Measurements from ENCODE around the gene SNX25.
A peak's percentile ranks its signal among the peaks of the same experiment; 100 is the strongest.
"Not testable (repeated sequence)": the region's sequence is repeated elsewhere in the genome, so short reads cannot be mapped to it uniquely, and the experiment has no call there.

SNX25 gene

DNA sequence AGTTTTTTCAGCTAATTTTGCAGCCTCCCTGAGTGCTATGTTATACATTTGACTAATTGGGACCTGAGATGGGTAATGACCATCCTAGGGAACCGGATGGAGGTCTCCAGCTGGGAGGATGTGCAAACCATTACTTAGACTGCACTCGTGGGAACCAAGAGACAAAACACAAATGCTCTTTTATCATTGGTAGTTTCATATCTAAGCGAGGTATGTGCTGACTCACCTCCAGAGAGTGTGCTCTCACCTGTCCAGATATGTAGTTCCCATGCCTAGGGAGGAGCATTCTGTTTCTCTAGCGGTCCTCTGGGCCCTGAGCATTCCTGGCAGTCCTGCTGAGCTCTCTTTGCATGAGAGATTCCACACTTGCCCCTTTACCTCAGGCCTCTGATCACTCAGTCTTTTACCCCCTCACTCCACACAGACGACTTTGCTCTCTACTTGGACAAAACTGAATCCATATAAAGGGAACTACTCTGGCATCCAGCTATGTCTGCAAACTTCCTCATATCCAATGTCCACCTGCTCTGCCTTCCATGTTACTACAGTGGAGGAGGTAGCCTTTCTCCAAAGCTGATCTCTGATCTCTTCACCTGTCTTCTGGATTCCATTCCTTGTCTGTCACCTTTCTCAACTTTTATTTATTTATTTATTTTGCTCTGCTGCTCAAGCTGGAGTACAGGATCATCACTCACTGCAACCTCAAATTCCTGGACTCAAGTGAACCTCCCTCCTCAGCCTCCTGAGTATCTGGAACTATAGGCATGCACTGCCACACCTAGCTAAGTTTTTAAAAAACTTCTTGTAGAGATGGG, 97.9 kb downstream of the SNX25 start:
- DNase-seq (ENCODE audit: low spot score): no peak

GRCh38 chr4:185309770-185310169, 100.4 kb downstream of the SNX25 start:
- no peak for DNase-seq (ENCODE audit: low spot score)

DNA sequence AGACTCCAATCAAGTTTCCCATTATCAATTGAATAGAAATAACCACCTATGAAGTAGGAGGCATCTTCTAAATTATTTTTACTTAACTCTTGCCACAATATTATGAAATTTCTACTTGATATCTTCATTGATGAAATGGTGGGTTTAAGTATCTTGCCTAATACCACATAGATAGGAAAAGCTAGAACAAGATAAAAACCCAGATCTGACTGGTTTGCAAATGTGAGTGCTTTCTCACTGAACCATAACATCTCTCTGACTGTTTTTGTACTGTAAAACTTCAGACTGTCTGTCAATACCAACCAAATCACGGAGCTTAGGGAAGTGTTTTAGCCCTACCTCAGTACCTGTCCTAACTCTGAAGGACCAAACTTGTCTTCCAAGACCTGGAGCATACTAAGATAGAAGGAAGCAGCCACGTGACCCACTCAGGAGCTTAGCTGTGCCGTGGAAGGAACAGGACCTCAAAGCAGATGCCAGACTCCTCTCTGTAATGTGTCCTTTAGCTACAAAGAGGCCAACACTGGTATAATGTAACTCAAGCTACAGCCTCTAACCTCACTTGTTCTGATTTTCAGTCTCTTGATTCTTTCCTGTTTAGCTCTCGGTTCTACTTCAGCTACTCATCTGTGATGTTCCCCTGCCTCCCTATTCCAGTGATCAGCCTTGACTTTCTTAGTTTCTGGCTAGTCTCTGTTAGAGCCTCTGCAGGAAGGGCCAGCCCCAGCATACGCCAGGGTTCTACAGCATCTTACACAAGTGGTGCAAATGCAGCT, 101.9 kb downstream of the SNX25 start:
- DNase-seq (ENCODE audit: low spot score): no peak

DNA sequence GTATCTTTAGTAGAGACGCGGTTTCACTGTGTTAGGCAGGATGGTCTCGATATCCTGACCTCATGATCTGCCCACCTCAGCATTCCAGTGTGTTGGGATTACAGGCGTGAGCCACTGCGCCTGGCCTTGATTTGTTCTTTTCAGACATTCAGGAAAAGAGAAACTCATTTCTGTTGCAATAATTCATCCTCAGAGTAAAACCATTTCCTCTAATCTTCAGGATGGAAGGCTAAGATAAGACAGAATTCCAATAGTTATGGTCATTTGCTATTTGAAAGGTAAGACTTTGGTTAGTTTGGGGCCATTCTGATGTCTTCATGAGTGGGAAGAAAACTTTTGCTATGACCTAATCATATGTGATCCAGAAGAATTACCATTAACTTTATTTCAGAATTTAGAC, 103.3 kb downstream of the SNX25 start:
- no peak for DNase-seq (ENCODE audit: low spot score)

GRCh38 chr4:185317462-185317861, 108.1 kb downstream of the SNX25 start:
- DNase-seq (ENCODE audit: low spot score): not testable (repeated sequence)

DNA sequence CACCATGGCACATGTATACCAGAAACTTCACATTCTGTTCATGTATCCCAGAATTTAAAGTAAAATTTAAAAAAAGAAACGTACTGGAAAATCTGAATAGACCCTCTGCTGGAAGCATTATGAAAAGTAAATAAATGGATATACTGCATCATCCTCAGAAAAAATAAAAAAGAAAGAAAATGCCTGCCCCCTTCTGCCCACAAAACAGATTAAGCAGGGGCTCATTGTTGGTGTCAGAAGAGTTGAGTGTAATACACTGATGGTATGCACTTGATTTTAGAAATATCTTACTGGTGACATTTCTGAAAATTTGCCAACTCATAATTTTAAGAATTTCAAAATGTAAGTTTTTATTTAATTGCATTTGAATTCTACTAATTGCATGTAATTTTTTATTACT, 108.5 kb downstream of the SNX25 start:
- no peak for DNase-seq (ENCODE audit: low spot score)

DNA sequence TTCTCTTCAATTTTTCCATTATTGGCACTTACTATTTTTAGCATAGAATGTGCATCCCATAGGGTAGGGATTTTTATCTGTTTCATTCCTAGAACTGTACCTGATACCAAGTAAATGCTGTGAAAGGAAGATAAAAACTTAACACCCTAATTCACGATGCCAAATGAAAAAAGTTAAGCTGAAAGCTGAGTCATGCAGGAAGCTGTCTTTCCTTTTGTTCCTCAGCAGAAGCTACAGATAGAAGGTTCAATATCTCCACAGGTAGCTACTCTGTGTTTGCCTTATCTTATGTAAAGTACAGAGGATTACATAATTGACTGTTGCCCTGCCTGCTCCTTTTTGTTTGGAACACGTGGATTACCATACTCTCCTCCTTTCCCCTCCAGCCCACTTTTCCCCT, 109.3 kb downstream of the SNX25 start:
- DNase-seq (ENCODE audit: low spot score): no peak

- no peak for DNase-seq (ENCODE audit: low spot score)
These were observed 113.4 kb downstream of the SNX25 start for GRCh38 chr4:185322803-185323202.

DNA sequence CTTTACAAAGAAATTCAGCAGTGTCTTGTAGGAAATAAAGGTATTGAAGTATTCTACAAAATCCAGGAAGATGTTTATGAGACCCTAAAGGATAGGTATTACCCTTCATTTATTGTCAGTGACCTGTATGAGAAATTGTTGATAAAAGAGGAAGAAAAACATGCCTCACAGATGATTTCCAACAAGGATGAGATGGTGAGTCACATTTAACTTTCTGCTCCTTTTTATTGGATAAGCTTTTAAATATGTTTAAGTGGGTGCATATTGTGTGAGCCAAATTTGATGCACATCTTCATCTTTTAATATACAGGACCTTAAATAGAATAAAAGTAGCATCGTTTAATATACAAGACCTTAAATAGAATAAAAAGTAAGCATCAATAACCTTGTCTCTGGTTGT, 114.2 kb downstream of the SNX25 start:
- DNase-seq (ENCODE audit: low spot score): no peak

DNA sequence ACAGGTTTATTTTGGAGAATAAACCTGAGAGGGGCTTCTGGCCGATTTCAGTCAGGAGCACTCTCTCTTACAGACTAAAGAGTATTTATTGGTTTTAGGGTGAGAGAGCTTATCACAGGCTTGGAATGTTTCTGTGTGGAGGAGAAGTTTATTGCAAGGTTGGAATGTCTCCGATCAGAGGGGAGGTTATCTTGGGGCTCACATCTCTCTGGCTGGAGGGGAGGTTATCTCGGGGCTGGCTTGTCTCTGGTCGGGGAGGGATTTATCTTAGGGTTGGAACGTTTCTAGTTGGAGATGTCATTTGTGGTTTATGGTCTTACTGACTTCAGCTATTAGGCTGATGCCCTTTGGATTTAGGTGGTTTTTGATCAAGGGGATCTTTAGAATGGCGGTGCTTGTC, 115.0 kb downstream of the SNX25 start:
- DNase-seq (ENCODE audit: low spot score): not testable (repeated sequence)

- not testable (repeated sequence) for DNase-seq (ENCODE audit: low spot score)
These were observed 116.3 kb downstream of the SNX25 start for GRCh38 chr4:185325721-185326120.

GRCh38 chr4:185328586-185328985, 119.2 kb downstream of the SNX25 start:
- DNase-seq (ENCODE audit: low spot score): no peak

DNA sequence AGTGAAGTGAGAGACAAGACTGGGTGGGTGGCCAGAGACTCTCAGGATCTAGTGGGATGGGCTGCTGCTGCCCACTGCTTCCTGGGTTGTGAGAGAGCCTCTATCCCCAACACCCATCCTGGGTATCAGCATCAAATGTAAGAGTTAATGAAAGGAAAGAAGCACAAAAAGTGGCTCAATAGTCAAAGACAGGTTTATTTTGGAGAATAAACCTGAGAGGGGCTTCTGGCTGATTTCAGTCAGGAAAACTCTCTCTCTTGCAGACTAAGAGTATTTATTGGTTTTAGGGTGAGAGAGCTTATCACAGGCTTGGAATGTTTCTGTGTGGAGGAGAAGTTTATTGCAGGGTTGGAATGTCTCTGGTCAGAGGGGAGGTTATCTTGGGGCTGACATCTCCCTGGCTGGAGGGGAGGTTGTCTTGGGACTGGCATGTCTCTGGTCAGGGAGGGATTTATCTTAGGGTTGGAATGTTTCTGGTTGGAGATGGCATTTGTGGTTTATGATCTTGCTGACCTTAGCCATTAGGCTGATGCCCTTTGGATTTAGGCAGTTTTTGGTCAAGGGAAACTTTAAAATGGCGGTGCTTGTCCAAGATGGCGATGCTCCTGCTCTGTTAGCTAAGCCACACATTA, 120.6 kb downstream of the SNX25 start:
- not testable (repeated sequence) for DNase-seq (ENCODE audit: low spot score)

GRCh38 chr4:185332575-185333464, 123.4 kb downstream of the SNX25 start:
- DNase-seq (ENCODE audit: low spot score): no peak

GRCh38 chr4:185334326-185334725, 124.9 kb downstream of the SNX25 start:
- no peak for DNase-seq (ENCODE audit: low spot score)

DNA sequence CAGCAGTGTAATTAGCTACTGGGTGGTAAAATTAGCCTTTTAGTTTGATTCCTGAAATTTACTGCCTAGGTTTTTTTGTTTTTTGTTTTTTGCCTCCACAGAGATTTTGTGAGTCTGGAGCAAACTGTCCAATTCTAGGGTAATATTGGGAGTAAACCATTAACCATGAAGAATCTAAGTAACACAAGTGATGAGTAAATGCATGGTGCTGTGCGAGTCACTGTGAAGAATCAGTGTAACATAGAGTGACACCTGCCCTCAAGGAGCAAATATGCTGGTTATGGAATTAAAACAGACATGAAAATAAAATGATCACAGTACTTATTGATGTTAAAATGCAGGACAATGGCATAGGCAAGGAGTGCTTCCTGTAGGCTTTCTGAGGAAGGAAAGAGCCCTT, 126.2 kb downstream of the SNX25 start:
- DNase-seq (ENCODE audit: low spot score): no peak

GRCh38 chr4:185339941-185340340, 130.5 kb downstream of the SNX25 start:
- DNase-seq (ENCODE audit: low spot score): no peak

GRCh38 chr4:185341377-185341776, 132.0 kb downstream of the SNX25 start:
- DNase-seq (ENCODE audit: low spot score): no peak

DNA sequence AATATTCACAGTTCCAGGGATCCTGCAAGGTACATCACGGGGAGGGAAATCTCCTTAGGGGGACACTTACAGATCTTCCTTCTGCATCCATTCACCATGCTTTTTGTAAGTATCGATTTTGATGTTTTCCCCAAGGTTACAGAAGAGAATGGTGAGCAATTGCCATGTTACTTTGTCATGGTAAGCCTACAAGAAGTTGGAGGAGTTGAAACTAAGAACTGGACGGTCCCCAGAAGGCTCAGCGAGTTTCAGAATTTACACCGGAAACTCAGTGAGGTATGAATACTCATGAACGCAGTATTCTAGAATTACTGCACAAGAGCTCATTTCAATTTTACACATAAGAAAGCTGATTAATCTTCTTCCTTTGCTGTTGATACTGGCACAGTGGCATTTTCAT, 132.4 kb downstream of the SNX25 start:
- no peak for DNase-seq (ENCODE audit: low spot score)

GRCh38 chr4:185343726-185344581, 134.6 kb downstream of the SNX25 start:
- peak; percentile 31 for DNase-seq (ENCODE audit: low spot score)
